LNCaP clone FGC (cell line): ENCODE results near the gene UBXN2A.

Source experiments
- DNase-seq: peaks from one replicate; pipeline ENCODE4 v3.0.0-alpha.2; 2011; ENCODE audit warnings: low read depth
- H3K4me3 ChIP-seq: 2 replicates; pipeline ENCODE4 v1.5.1; 2011; ENCODE audit warnings: mild to moderate bottlenecking, low read depth, low read length, control low read depth
- TF ChIP-seq, protein P1 (sequence below): IDR thresholded peaks from 2 replicates; pipeline ENCODE4 v1.5.1; 2012; ENCODE audit warnings: mild to moderate bottlenecking; ENCODE audit not compliant: control insufficient read depth, insufficient read depth; ENCODE audit errors: extremely low read depth

Gene UBXN2A

DNA sequence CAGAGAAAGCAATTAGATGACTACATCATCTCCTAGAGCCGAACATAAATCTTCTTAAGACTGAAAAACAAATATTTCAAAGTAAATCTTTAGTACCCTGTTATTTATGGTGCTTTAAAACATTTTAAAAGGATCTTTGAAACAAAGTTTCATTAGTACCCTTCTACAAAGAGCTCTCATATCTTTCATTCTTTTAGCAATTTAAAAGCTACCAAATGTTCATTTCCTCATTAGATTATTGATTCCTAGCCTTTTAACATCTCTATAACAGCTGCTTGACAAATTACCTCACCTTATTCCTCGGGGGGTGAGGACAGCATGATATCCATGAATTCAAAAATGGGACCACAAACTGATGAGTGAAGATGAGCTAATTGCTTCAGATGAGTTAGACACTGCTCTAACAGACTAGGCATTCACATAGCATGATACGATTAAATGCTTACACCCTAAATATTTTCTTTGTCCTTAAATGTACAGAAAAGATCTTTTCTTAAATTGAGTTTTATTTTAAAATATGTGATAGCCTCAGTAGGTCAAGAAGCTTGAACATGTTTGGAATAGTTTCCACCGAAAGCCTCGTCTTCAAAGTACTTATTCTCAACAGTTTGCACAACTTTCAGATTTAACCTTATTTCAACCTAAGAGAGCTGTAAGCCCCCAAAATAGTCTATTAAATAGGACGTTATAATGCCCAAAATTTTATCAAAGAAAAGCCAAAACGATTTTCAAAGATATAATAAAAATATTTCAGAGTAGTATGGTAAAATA is 15.5 kb upstream of the UBXN2A start:
- peak overlapping the region; percentile 73 for H3K4me3 ChIP-seq
- DNase-seq, result no peak
- TF ChIP-seq, protein P1, sequence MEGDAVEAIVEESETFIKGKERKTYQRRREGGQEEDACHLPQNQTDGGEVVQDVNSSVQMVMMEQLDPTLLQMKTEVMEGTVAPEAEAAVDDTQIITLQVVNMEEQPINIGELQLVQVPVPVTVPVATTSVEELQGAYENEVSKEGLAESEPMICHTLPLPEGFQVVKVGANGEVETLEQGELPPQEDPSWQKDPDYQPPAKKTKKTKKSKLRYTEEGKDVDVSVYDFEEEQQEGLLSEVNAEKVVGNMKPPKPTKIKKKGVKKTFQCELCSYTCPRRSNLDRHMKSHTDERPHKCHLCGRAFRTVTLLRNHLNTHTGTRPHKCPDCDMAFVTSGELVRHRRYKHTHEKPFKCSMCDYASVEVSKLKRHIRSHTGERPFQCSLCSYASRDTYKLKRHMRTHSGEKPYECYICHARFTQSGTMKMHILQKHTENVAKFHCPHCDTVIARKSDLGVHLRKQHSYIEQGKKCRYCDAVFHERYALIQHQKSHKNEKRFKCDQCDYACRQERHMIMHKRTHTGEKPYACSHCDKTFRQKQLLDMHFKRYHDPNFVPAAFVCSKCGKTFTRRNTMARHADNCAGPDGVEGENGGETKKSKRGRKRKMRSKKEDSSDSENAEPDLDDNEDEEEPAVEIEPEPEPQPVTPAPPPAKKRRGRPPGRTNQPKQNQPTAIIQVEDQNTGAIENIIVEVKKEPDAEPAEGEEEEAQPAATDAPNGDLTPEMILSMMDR, result no peak

GRCh38 chr2:23925702-23926289 is 14.5 kb upstream of the UBXN2A start:
- TF ChIP-seq, protein P1, result no peak
- H3K4me3 ChIP-seq, result peak overlapping the region; percentile 73
- DNase-seq, result no peak

DNA sequence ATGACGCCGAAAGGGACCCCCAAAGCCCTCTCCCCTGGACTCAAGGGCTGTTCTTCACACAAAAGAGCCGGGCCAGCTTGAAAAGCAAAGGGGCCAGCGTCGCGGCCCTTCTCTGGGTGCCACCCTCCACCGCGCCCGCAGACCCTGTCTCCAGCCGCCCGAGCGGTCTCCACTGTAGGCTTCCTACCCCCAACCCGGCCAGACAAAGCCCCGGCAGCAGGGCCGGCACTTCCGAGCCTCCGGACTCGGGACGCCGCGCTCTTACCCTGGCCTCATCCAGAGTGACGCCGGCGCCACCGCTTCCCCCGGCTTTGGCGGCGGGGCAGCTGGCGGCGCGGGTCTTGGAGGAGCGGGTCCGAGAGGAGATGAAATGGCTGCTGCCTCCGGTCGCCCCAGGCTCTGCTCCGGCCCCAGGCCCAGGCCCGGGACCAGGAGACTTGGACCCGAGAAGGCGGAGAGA is 13.9 kb upstream of the UBXN2A start:
- no peak for DNase-seq
- peak overlapping the region; percentile 73 for H3K4me3 ChIP-seq

GRCh38 chr2:23926750-23927571 is 13.3 kb upstream of the UBXN2A start, which contains the start of gene ATAD2B:
Gene ATAD2B (minus strand): TSS chr2:23927123. CDS start chr2:23926770, 353 bp downstream.
- peak within 1 kb of the TSS; percentile 73 for H3K4me3 ChIP-seq
- peak; percentile 70 for DNase-seq
- TF ChIP-seq, protein P1, result peak; percentile 96

More for the DNA sequence above, 13.9 kb upstream of the UBXN2A start:
- TF ChIP-seq, protein P1, result no peak

DNA sequence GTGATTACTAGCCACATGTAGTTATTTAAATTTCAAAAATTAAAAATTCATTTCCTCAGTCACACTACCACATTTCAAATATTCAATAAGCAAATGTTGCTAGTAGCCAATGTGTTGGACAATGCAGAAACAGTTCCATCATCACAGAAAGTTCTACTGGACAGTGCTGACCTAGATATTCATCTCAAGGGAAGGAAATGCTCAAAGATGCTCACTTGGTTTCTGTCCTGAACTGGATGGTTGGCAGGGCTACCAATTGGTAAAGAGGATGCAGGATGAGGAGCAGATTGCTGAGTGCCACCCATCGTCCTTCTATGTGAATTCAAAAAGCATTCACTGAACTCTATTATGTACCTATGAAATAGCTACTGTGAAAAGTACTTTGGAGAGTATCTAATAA is 6.0 kb upstream of the UBXN2A start:
- TF ChIP-seq, protein P1, result no peak
- no peak overlapping the region for H3K4me3 ChIP-seq
- DNase-seq, result no peak

- TF ChIP-seq, protein P1, result no peak
- no peak for DNase-seq
Observed at GRCh38 chr2:23940718-23941620, 706 bp downstream of the UBXN2A start.

More at GRCh38 chr2:23940718-23941620, 706 bp downstream of the UBXN2A start:
- H3K4me3 ChIP-seq, result peak overlapping the region; percentile 57
